HS-27A (cell line): ENCODE results near the gene CAMK2D.

Experiments used
- DNase-seq: peaks from one replicate; pipeline ENCODE4 v3.0.0-alpha.2; 2012; ENCODE audit warnings: low read depth, missing footprints

Gene CAMK2D

GRCh38 chr4:113471146-113471860, 290.2 kb downstream of the CAMK2D start:
- DNase-seq: no peak

GRCh38 chr4:113469926-113470325, 291.6 kb downstream of the CAMK2D start:
- DNase-seq: no peak

- no peak for DNase-seq
Measured at GRCh38 chr4:113469023-113469390, 292.5 kb downstream of the CAMK2D start.

- DNase-seq: peak; percentile 99
Measured at GRCh38 chr4:113468165-113469022, 293.1 kb downstream of the CAMK2D start.

GRCh38 chr4:113467581-113467980, 294.0 kb downstream of the CAMK2D start:
- peak; percentile 59 for DNase-seq

GRCh38 chr4:113462286-113462685, 299.3 kb downstream of the CAMK2D start:
- no peak for DNase-seq

GRCh38 chr4:113461281-113461680, 300.3 kb downstream of the CAMK2D start:
- DNase-seq: no peak

GRCh38 chr4:113457886-113458285, 303.7 kb downstream of the CAMK2D start:
- DNase-seq: no peak

GRCh38 chr4:113457121-113457520, 304.4 kb downstream of the CAMK2D start:
- DNase-seq: no peak

- no peak for DNase-seq
Measured at GRCh38 chr4:113455061-113455460, 306.5 kb downstream of the CAMK2D start.

- DNase-seq: no peak
Measured at GRCh38 chr4:113452868-113453620, 308.5 kb downstream of the CAMK2D start.

GRCh38 chr4:113452152-113452551, 309.4 kb downstream of the CAMK2D start:
- DNase-seq: no peak

- no peak for DNase-seq
Measured at GRCh38 chr4:113450295-113451080, 311.1 kb downstream of the CAMK2D start.

GRCh38 chr4:113449410-113449974, 312.0 kb downstream of the CAMK2D start:
- no peak for DNase-seq

GRCh38 chr4:113447769-113448168, 313.8 kb downstream of the CAMK2D start:
- DNase-seq: no peak

GRCh38 chr4:113447061-113447460, 314.5 kb downstream of the CAMK2D start:
- no peak for DNase-seq

GRCh38 chr4:113446019-113446418, 315.5 kb downstream of the CAMK2D start:
- no peak for DNase-seq

- peak; percentile 88 for DNase-seq
Measured at GRCh38 chr4:113445286-113445685, 316.3 kb downstream of the CAMK2D start.

- DNase-seq: peak; percentile 64
Measured at GRCh38 chr4:113444386-113444785, 317.2 kb downstream of the CAMK2D start.

GRCh38 chr4:113442826-113443225, 318.7 kb downstream of the CAMK2D start:
- no peak for DNase-seq

GRCh38 chr4:113440371-113440770, 321.2 kb downstream of the CAMK2D start:
- no peak for DNase-seq
